SU-DHL-6 (cell line): ENCODE measurements around the gene RHBDL2.

Experiments used
- CTCF ChIP-seq: fragments of 200-600 bp; sonication (generic); IDR thresholded peaks from one replicate; pipeline ENCODE4 v1.5.1; 2017; ENCODE audit warnings: antibody characterized with exemption, mild to moderate bottlenecking, low read length, moderate library complexity; ENCODE audit not compliant: insufficient read depth, poor library complexity, severe bottlenecking
- EZH2phosphoT487 ChIP-seq: fragments of 200-600 bp; sonication (generic), shearing (Covaris generic); conservative IDR thresholded peaks from 2 replicates; pipeline ENCODE4 v1.6.1; 2018; ENCODE audit warnings: mild to moderate bottlenecking, antibody characterized with exemption, low read length, moderate library complexity, mixed read lengths

- no peak for TF ChIP-seq CTCF
- TF ChIP-seq EZH2phosphoT487 = no peak
These were observed 24.3 kb downstream of the RHBDL2 start for GRCh38 chr1:38917337-38917736.
